Smooth muscle cell (in vitro differentiated cells): ENCODE measurements around the gene ZNF777. TPM values are rescaled to one million over a fixed set of nuclear protein-coding genes. Genes with fewer than 3 reads are reported as not detected.

ENCODE experiments used
- DNase-seq: peaks from one replicate; lab custom pipeline; 2025; ENCODE audit not compliant: unreplicated experiment; lab: John Stamatoyannopoulos, UW
- H2AFZ ChIP-seq: fragments of 200-600 bp; sonication (generic); 2 replicates; pipeline ENCODE4 v1.6.0; 2016; ENCODE audit warnings: antibody characterized with exemption, low read depth, mild to moderate bottlenecking
- H3F3A ChIP-seq: fragments of 200-600 bp; sonication (generic); 2 replicates; pipeline ENCODE4 v1.6.0; 2017; ENCODE audit warnings: antibody characterized with exemption, low read depth
- H3K27ac ChIP-seq: fragments of 200-600 bp; sonication (generic); 2 replicates; pipeline ENCODE4 v1.5.1; 2016; ENCODE audit warnings: low read depth, mild to moderate bottlenecking
- H3K27me3 ChIP-seq: fragments of 200-600 bp; sonication (generic); 2 replicates; pipeline ENCODE4 v1.6.1; 2016; ENCODE audit warnings: low read depth, mild to moderate bottlenecking
- H3K36me3 ChIP-seq: fragments of 200-600 bp; sonication (generic); 2 replicates; pipeline ENCODE4 v1.5.1; 2016; ENCODE audit warnings: low read depth
- H3K4me1 ChIP-seq: fragments of 200-600 bp; sonication (generic); 2 replicates; pipeline ENCODE4 v1.5.1; 2016; ENCODE audit warnings: low read depth
- H3K4me2 ChIP-seq: fragments of 200-600 bp; sonication (generic); 2 replicates; pipeline ENCODE4 v1.6.0; 2016; ENCODE audit warnings: mild to moderate bottlenecking
- H3K4me3 ChIP-seq: fragments of 200-600 bp; sonication (generic); 2 replicates; pipeline ENCODE4 v1.5.1; 2016; ENCODE audit warnings: mild to moderate bottlenecking
- H3K79me2 ChIP-seq: fragments of 200-600 bp; sonication (generic); 2 replicates; pipeline ENCODE4 v1.6.0; 2016; ENCODE audit warnings: low read depth, mild to moderate bottlenecking
- H3K9ac ChIP-seq: fragments of 200-600 bp; sonication (generic); 2 replicates; pipeline ENCODE4 v1.6.0; 2016; ENCODE audit warnings: low read depth
- H3K9me3 ChIP-seq: fragments of 200-600 bp; sonication (generic); replicated peaks from 2 replicates; pipeline ENCODE4 v1.5.1; 2016; ENCODE audit warnings: low read depth
- H4K20me1 ChIP-seq: fragments of 200-600 bp; sonication (generic); 2 replicates; pipeline ENCODE4 v1.6.0; 2016; ENCODE audit warnings: low read depth
- CTCF ChIP-seq: fragments of 200-600 bp; sonication (generic); IDR thresholded peaks from 2 replicates; pipeline ENCODE4 v1.5.1; 2017; ENCODE audit warnings: borderline replicate concordance, mild to moderate bottlenecking, antibody characterized with exemption; ENCODE audit not compliant: insufficient read depth, poor library complexity, severe bottlenecking
- WGBS: methylation state at CpG from one replicate; pipeline ENCODE4 v1.1.7; 2016; ENCODE audit warnings: low lambda C conversion rate; 5-methylcytosine and 5-hydroxymethylcytosine counted together
- polyA plus RNA-seq: library from polyadenylated mRNA; unstranded; fragments of >200 nt; fragmentation: Nextera tagmentation; extraction: Ambion mirVana; gene quantifications from 2 replicates; pipeline ENCODE4 v1.2.1, GENCODE V29; 2016
- total RNA-seq: library from RNA; depleted of rRNA; stranded (reverse); fragments of >200 nt; gene quantifications from 2 replicates; pipeline ENCODE4 v1.2.3, GENCODE V29; 2014

ZNF777 gene
- total and polyA plus RNA-seq, 2 experiments from 2014 or later: 7.8 to 14.9 TPM

- no peaks in the 10 kb centered on the region for H3K36me3 ChIP-seq
- H3K4me1 ChIP-seq: peaks cover 5% of the 10 kb centered on the region
- no peak overlapping the region for H3K27ac ChIP-seq
- H3K79me2 ChIP-seq: no peaks in the 10 kb centered on the region
- H3K9ac ChIP-seq: no peak overlapping the region
- no peak overlapping the region for H3K4me2 ChIP-seq
- H3K27me3 ChIP-seq: no peaks in the 10 kb centered on the region
- H3F3A ChIP-seq: peaks cover 7% of the 10 kb centered on the region
- no peak for TF ChIP-seq CTCF
- no peak for DNase-seq
- H4K20me1 ChIP-seq: peaks cover 5% of the 10 kb centered on the region
- WGBS: 95% methylated on average over 4 of the region's 4 CpGs
- H3K9me3 ChIP-seq: no peaks in the 10 kb centered on the region
- H2AFZ ChIP-seq: no peak overlapping the region
- H3K4me3 ChIP-seq: no peak overlapping the region
These were observed 30.7 kb downstream of the ZNF777 start for GRCh38 chr7:149430192-149430591.

- no peaks in the 10 kb centered on the region for H3K79me2 ChIP-seq
- DNase-seq: no peak
- no peak overlapping the region for H3K9ac ChIP-seq
- H3K27me3 ChIP-seq: no peaks in the 10 kb centered on the region
- no peak overlapping the region for H2AFZ ChIP-seq
- no peaks in the 10 kb centered on the region for H3K9me3 ChIP-seq
- H3K4me1 ChIP-seq: peaks cover 5% of the 10 kb centered on the region
- H3K27ac ChIP-seq: no peak overlapping the region
- 94% methylated on average over 2 of the region's 2 CpGs for WGBS
- H3K36me3 ChIP-seq: no peaks in the 10 kb centered on the region
- TF ChIP-seq CTCF: no peak
- peaks cover 5% of the 10 kb centered on the region for H4K20me1 ChIP-seq
- H3F3A ChIP-seq: peaks cover 7% of the 10 kb centered on the region
- no peak overlapping the region for H3K4me3 ChIP-seq
- no peak overlapping the region for H3K4me2 ChIP-seq
These were observed 33.0 kb downstream of the ZNF777 start for GRCh38 chr7:149427893-149428292.

GRCh38 chr7:149427096-149427680 lies 33.7 kb downstream of the ZNF777 start:
- Histone ChIP-seq H3K4me2 (no peak overlapping the region), H3K4me1 (peaks cover 5% of the 10 kb centered on the region), H3F3A (peaks cover 7% of the 10 kb centered on the region), H3K4me3 (no peak overlapping the region), H4K20me1 (peaks cover 5% of the 10 kb centered on the region), H2AFZ (no peak overlapping the region), H3K79me2 (no peaks in the 10 kb centered on the region), H3K9me3 (no peaks in the 10 kb centered on the region), H3K36me3 (no peaks in the 10 kb centered on the region), H3K27ac (peak overlapping the region; percentile 14), H3K27me3 (no peaks in the 10 kb centered on the region), H3K9ac (no peak overlapping the region)
- 46% methylated on average over 4 of the region's 4 CpGs for WGBS
- DNase-seq: no peak
- no peak for TF ChIP-seq CTCF
